H9 (cell line): Measurements from ENCODE around the gene GNAO1. TPM values are rescaled to one million over a fixed set of nuclear protein-coding genes. Genes with fewer than 3 reads are reported as not detected.

ENCODE experiments used
- DNase-seq: peaks from one replicate; pipeline ENCODE4 v3.0.0-alpha.2; 2017
- H2AFZ ChIP-seq: one replicate; pipeline ENCODE4 v1.6.1; 2013; ENCODE audit warnings: mild to moderate bottlenecking, low read length, control low read depth, moderate library complexity
- H2AK5ac ChIP-seq: 2 replicates; pipeline ENCODE4 v1.6.1; 2013; ENCODE audit warnings: low read length, control low read depth, mixed read lengths; ENCODE audit not compliant: insufficient read length
- H2BK120ac ChIP-seq: one replicate; pipeline ENCODE4 v1.6.1; 2013; ENCODE audit warnings: low read depth, mild to moderate bottlenecking, low read length, control low read depth, inconsistent platforms; ENCODE audit not compliant: poor library complexity, severe bottlenecking
- H2BK12ac ChIP-seq: 2 replicates; pipeline ENCODE4 v1.6.1; 2013; ENCODE audit warnings: low read length, control low read depth, mixed read lengths, low read depth; ENCODE audit not compliant: insufficient read length
- H2BK15ac ChIP-seq: 2 replicates; pipeline ENCODE4 v1.6.1; 2013; ENCODE audit warnings: low read depth, low read length, control low read depth
- H2BK20ac ChIP-seq: one replicate; pipeline ENCODE4 v1.6.1; 2013; ENCODE audit warnings: low read depth, mild to moderate bottlenecking, low read length, control low read depth, inconsistent platforms; ENCODE audit not compliant: poor library complexity, severe bottlenecking
- H2BK5ac ChIP-seq: 2 replicates; pipeline ENCODE4 v1.6.1; 2013; ENCODE audit warnings: low read length, control low read depth, mixed read lengths; ENCODE audit not compliant: insufficient read length
- H3K14ac ChIP-seq: 2 replicates; pipeline ENCODE4 v1.6.1; 2013; ENCODE audit warnings: low read length, control low read depth; ENCODE audit not compliant: insufficient read depth
- H3K18ac ChIP-seq: 2 replicates; pipeline ENCODE4 v1.6.1; 2013; ENCODE audit warnings: low read depth, mild to moderate bottlenecking, mixed read lengths, low read length, control low read depth; ENCODE audit not compliant: insufficient read length
- H3K23ac ChIP-seq: 2 replicates; pipeline ENCODE4 v1.6.1; 2013; ENCODE audit warnings: low read length, control low read depth, mixed read lengths, low read depth; ENCODE audit not compliant: insufficient read length
- H3K23me2 ChIP-seq: 2 replicates; pipeline ENCODE4 v1.6.1; 2013; ENCODE audit warnings: low read depth, mild to moderate bottlenecking, mixed read lengths, low read length, control low read depth; ENCODE audit not compliant: insufficient read length, poor library complexity, severe bottlenecking
- H3K27ac ChIP-seq: 2 replicates; pipeline ENCODE4 v1.5.1; 2013; ENCODE audit warnings: low read length, control low read depth, mixed read lengths, low read depth; ENCODE audit not compliant: insufficient read length
- H3K27me3 ChIP-seq: 2 replicates; pipeline ENCODE4 v1.6.1; 2013; ENCODE audit warnings: low read length, control low read depth, inconsistent platforms; ENCODE audit not compliant: insufficient read depth
- H3K4ac ChIP-seq: 2 replicates; pipeline ENCODE4 v1.6.1; 2013; ENCODE audit warnings: low read depth, mild to moderate bottlenecking, control low read depth, inconsistent platforms, low read length, moderate library complexity
- H3K4me1 ChIP-seq: 2 replicates; pipeline ENCODE4 v1.6.1; 2013; ENCODE audit warnings: low read length, control low read depth, inconsistent platforms; ENCODE audit not compliant: insufficient read depth
- H3K4me2 ChIP-seq: 2 replicates; pipeline ENCODE4 v1.6.1; 2013; ENCODE audit warnings: low read length, control low read depth, mixed read lengths; ENCODE audit not compliant: insufficient read length, insufficient read depth
- H3K56ac ChIP-seq: 2 replicates; pipeline ENCODE4 v1.6.1; 2013; ENCODE audit warnings: low read depth, mild to moderate bottlenecking, mixed read lengths, low read length, control low read depth; ENCODE audit not compliant: insufficient read length
- H3K79me1 ChIP-seq: 2 replicates; pipeline ENCODE4 v1.6.1; 2013; ENCODE audit warnings: low read depth, mild to moderate bottlenecking, moderate library complexity, low read length, control low read depth, inconsistent platforms; ENCODE audit not compliant: insufficient read depth, poor library complexity, severe bottlenecking
- H3K79me2 ChIP-seq: 2 replicates; pipeline ENCODE4 v1.6.1; 2013; ENCODE audit warnings: low read length, control low read depth, inconsistent platforms; ENCODE audit not compliant: insufficient read depth
- H3K9ac ChIP-seq: 2 replicates; pipeline ENCODE4 v1.6.1; 2013; ENCODE audit warnings: low read length, control low read depth, mixed read lengths; ENCODE audit not compliant: insufficient read length; ENCODE audit errors: extremely low read depth
- H3K9me3 ChIP-seq: one replicate; pipeline ENCODE4 v1.6.1; 2013; ENCODE audit warnings: low read depth, low read length, inconsistent platforms; ENCODE audit not compliant: control insufficient read depth
- H3T11ph ChIP-seq: one replicate; pipeline ENCODE4 v1.6.1; 2013; ENCODE audit warnings: mild to moderate bottlenecking, low read length, control low read depth, inconsistent platforms
- H4K20me1 ChIP-seq: one replicate; pipeline ENCODE4 v1.6.1; 2013; ENCODE audit not compliant: control insufficient read depth, insufficient read length, insufficient read depth
- H4K5ac ChIP-seq: 2 replicates; pipeline ENCODE4 v1.6.1; 2013; ENCODE audit warnings: low read depth, mild to moderate bottlenecking, mixed read lengths, low read length, control low read depth; ENCODE audit not compliant: insufficient read length
- H4K8ac ChIP-seq: replicated peaks from 2 replicates; pipeline ENCODE4 v1.6.1; 2013; ENCODE audit warnings: low read length, control low read depth, mixed read lengths, low read depth; ENCODE audit not compliant: insufficient read length
- H4K91ac ChIP-seq: 2 replicates; pipeline ENCODE4 v1.6.1; 2013; ENCODE audit warnings: low read depth, mild to moderate bottlenecking, moderate library complexity, mixed read lengths, low read length, control low read depth; ENCODE audit not compliant: insufficient read length
- H3K27ac Mint-ChIP-seq, 3 experiments: 2 replicates in 2 of 3; 3 replicates in 1 of 3; pipeline ENCODE4 v1.8.0; 2020 to 2021; ENCODE audit warnings: mixed read lengths in 3 of 3, mild to moderate bottlenecking in 1 of 3, moderate library complexity in 1 of 3
- H3K27me3 Mint-ChIP-seq: 2 replicates; pipeline ENCODE4 v1.8.0; 2021; ENCODE audit warnings: low read depth, mild to moderate bottlenecking, moderate library complexity, mixed read lengths
- H3K36me3 Mint-ChIP-seq, 3 experiments: 2 replicates in 2 of 3; 3 replicates in 1 of 3; pipeline ENCODE4 v1.8.0; 2020 to 2021; ENCODE audit warnings: low read depth in 3 of 3, mixed read lengths in 3 of 3; ENCODE audit not compliant: insufficient read depth in 1 of 3
- H3K4me1 Mint-ChIP-seq, 2 experiments: 2 replicates each; pipeline ENCODE4 v1.8.0; 2020; ENCODE audit warnings: mixed read lengths in 2 of 2
- H3K4me3 Mint-ChIP-seq, 2 experiments: 2 replicates in 1 of 2; 3 replicates in 1 of 2; pipeline ENCODE4 v1.8.0; 2020 to 2021; ENCODE audit warnings: mild to moderate bottlenecking in 2 of 2, mixed read lengths in 2 of 2, moderate library complexity in 1 of 2
- H3K9me3 Mint-ChIP-seq, 2 experiments: 2 replicates in 1 of 2; 3 replicates in 1 of 2; pipeline ENCODE4 v1.8.0; 2020; ENCODE audit warnings: mild to moderate bottlenecking in 2 of 2, mixed read lengths in 2 of 2, moderate library complexity in 1 of 2
- total RNA-seq: library from RNA; stranded (reverse); gene quantifications from 2 replicates; pipeline ENCODE4 v1.2.1, GENCODE V29; 2021
- TF ChIP-seq, protein P1 (sequence below): fragments of 200-600 bp; sonication (generic); conservative IDR thresholded peaks from 3 replicates; pipeline ENCODE4 v1.8.0; 2021; ENCODE audit warnings: antibody characterized with exemption, mild to moderate bottlenecking

The GNAO1 gene
- total RNA-seq, 1 experiment from 2014 or later, result 16.9 TPM

DNA sequence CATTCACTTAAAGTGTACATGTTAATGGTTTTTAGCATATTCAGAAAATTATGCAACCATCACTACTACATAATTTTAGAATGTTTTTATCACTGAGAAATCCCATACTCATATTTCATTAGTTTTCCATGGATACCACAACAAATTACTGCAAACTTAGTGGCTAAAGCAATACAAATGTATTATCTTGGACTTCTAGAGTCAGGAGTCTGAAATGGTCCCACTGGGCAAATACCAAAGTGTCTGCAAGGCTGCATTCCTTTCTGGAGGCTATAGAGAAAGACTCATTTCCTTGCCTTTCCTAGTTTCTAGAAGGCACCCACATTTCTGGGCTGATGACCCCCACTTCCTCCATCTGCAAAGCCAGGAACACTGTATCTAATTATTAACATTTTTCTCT, 16.9 kb upstream of the GNAO1 start:
- no peak overlapping the region for H2BK120ac ChIP-seq
- H3K27me3 Mint-ChIP-seq, result peaks cover 4% of the 10 kb centered on the region; the same call in 1 of the 2 replicates
- no peak overlapping the region for H3K4ac ChIP-seq
- no peak overlapping the region for H3K56ac ChIP-seq
- TF ChIP-seq, protein P1, sequence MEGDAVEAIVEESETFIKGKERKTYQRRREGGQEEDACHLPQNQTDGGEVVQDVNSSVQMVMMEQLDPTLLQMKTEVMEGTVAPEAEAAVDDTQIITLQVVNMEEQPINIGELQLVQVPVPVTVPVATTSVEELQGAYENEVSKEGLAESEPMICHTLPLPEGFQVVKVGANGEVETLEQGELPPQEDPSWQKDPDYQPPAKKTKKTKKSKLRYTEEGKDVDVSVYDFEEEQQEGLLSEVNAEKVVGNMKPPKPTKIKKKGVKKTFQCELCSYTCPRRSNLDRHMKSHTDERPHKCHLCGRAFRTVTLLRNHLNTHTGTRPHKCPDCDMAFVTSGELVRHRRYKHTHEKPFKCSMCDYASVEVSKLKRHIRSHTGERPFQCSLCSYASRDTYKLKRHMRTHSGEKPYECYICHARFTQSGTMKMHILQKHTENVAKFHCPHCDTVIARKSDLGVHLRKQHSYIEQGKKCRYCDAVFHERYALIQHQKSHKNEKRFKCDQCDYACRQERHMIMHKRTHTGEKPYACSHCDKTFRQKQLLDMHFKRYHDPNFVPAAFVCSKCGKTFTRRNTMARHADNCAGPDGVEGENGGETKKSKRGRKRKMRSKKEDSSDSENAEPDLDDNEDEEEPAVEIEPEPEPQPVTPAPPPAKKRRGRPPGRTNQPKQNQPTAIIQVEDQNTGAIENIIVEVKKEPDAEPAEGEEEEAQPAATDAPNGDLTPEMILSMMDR, result no peak
- H3T11ph ChIP-seq, result no peak overlapping the region
- no peaks in the 10 kb centered on the region for H3K4me1 ChIP-seq
- no peak overlapping the region for H2BK20ac ChIP-seq
- no peak overlapping the region for H2AK5ac ChIP-seq
- no peak overlapping the region for H4K8ac ChIP-seq
- DNase-seq, result no peak
- H3K4me2 ChIP-seq, result no peak overlapping the region
- no peak overlapping the region for H4K91ac ChIP-seq
- H2BK15ac ChIP-seq, result no peak overlapping the region
- H3K9ac ChIP-seq, result no peak overlapping the region
- no peaks in the 10 kb centered on the region for H3K27me3 ChIP-seq
- no peak overlapping the region for H2BK12ac ChIP-seq
- H4K5ac ChIP-seq, result no peak overlapping the region
- no peaks in the 10 kb centered on the region for H4K20me1 ChIP-seq
- no peak overlapping the region for H3K27ac ChIP-seq
- no peak overlapping the region for H3K14ac ChIP-seq
- no peak overlapping the region for H3K4me3 Mint-ChIP-seq
- H2BK5ac ChIP-seq, result no peak overlapping the region
- H2AFZ ChIP-seq, result no peak overlapping the region
- no peaks in the 10 kb centered on the region for H3K79me2 ChIP-seq
- no peaks in the 10 kb centered on the region for H3K4me1 Mint-ChIP-seq
- no peaks in the 10 kb centered on the region for H3K23me2 ChIP-seq
- H3K79me1 ChIP-seq, result no peaks in the 10 kb centered on the region
- no peaks in the 10 kb centered on the region for H3K9me3 ChIP-seq
- H3K27ac Mint-ChIP-seq, result no peak overlapping the region
- peaks cover 3 to 8% of the 10 kb centered on the region in 2 experiments; a peak in 3 of 5 replicates for H3K9me3 Mint-ChIP-seq
- H3K36me3 Mint-ChIP-seq, result no peaks in the 10 kb centered on the region; a peak in 1 of 7 replicates
- H3K23ac ChIP-seq, result no peak overlapping the region
- no peak overlapping the region for H3K18ac ChIP-seq
